IMR-90 (cell line): ENCODE data around the gene TEX22. TPM values are rescaled to one million over a fixed set of nuclear protein-coding genes. Genes with fewer than 3 reads are reported as not detected.
A peak's percentile ranks its signal among the peaks of the same experiment; 100 is the strongest.

Source experiments
- ATAC-seq: fragments of 200-7000 bp; cut with Tn5 transposase; 2 replicates; pipeline ENCODE4 v1.9.1; 2020; ENCODE audit warnings: low read depth, mild to moderate bottlenecking, moderate library complexity
- BruUV-seq: library from RNA; stranded (reverse); fragments of 400-500 nt; replicated peaks from 2 replicates; lab custom pipeline; 2021; lab: Mats Ljungman, UMichigan
- CTCF ChIA-PET: fragments of 300-600 bp; formaldehyde crosslinking; extraction: SDS; loops from one replicate; lab custom pipeline; 2021; ENCODE audit warnings: antibody characterized with exemption; lab: Yijun Ruan, JAX
- POLR2A ChIA-PET: fragments of 300-600 bp; sonication (Branson Sonifier 250); formaldehyde crosslinking; loops from one replicate; lab custom pipeline; 2022; ENCODE audit warnings: antibody characterized with exemption; ENCODE audit not compliant: unreplicated experiment; lab: Charles Lee
- DNase-seq: peaks from one replicate; pipeline ENCODE4 v3.0.0; 2013
- H2AFZ ChIP-seq: replicated peaks from 2 replicates; pipeline ENCODE3; 2013; ENCODE audit warnings: low read length, mild to moderate bottlenecking; ENCODE audit not compliant: poor library complexity
- H2AK5ac ChIP-seq: 2 replicates; pipeline ENCODE4 v1.6.1; 2013; ENCODE audit warnings: low read depth, low read length, inconsistent platforms
- H2AK9ac ChIP-seq: replicated peaks from 2 replicates; pipeline ENCODE3; 2013; ENCODE audit warnings: mild to moderate bottlenecking, low read depth, low read length, moderate library complexity; ENCODE audit not compliant: poor library complexity
- H2BK120ac ChIP-seq: 2 replicates; pipeline ENCODE4 v1.6.1; 2013; ENCODE audit warnings: low read depth, low read length, inconsistent platforms
- H2BK15ac ChIP-seq: 3 replicates; pipeline ENCODE4 v1.6.1; 2013; ENCODE audit warnings: low read depth, low read length, inconsistent platforms
- H2BK20ac ChIP-seq: 2 replicates; pipeline ENCODE4 v1.6.1; 2013; ENCODE audit warnings: low read depth, mild to moderate bottlenecking, inconsistent platforms, low read length, moderate library complexity
- H2BK5ac ChIP-seq: 2 replicates; pipeline ENCODE4 v1.6.1; 2013; ENCODE audit warnings: mild to moderate bottlenecking, low read depth, low read length, inconsistent platforms; ENCODE audit not compliant: poor library complexity, severe bottlenecking
- H3K14ac ChIP-seq: replicated peaks from 2 replicates; pipeline ENCODE4 v1.6.1; 2013; ENCODE audit warnings: low read depth, low read length, inconsistent platforms
- H3K18ac ChIP-seq: 2 replicates; pipeline ENCODE4 v1.6.1; 2013; ENCODE audit warnings: low read depth, low read length, control low read depth
- H3K23ac ChIP-seq: 2 replicates; pipeline ENCODE4 v1.6.1; 2013; ENCODE audit warnings: low read depth, low read length, inconsistent platforms
- H3K27ac ChIP-seq: 2 replicates; pipeline ENCODE4 v1.5.1; 2013; ENCODE audit warnings: mild to moderate bottlenecking, control low read depth, low read length; ENCODE audit not compliant: insufficient read depth
- H3K27me3 ChIP-seq: 2 replicates; pipeline ENCODE4 v1.6.1; 2013; ENCODE audit warnings: low read length; ENCODE audit not compliant: control insufficient read depth, insufficient read depth
- H3K36me3 ChIP-seq: 2 replicates; pipeline ENCODE4 v1.6.1; 2013; ENCODE audit warnings: low read length, mixed read lengths; ENCODE audit not compliant: control insufficient read depth, insufficient read depth
- H3K4ac ChIP-seq: 2 replicates; pipeline ENCODE4 v1.6.1; 2013; ENCODE audit warnings: low read depth, low read length, inconsistent platforms
- H3K4me1 ChIP-seq: 2 replicates; pipeline ENCODE4 v1.6.1; 2013; ENCODE audit warnings: low read length, mixed read lengths; ENCODE audit not compliant: control insufficient read depth, insufficient read depth
- H3K4me2 ChIP-seq: 2 replicates; pipeline ENCODE4 v1.6.1; 2013; ENCODE audit warnings: low read depth, mild to moderate bottlenecking, control low read depth, low read length, moderate library complexity
- H3K4me3 ChIP-seq: 2 replicates; pipeline ENCODE4 v1.5.1; 2013; ENCODE audit warnings: low read depth, mild to moderate bottlenecking, control low read depth, low read length, moderate library complexity; ENCODE audit not compliant: insufficient read depth
- H3K56ac ChIP-seq: 2 replicates; pipeline ENCODE4 v1.6.1; 2013; ENCODE audit warnings: low read length, inconsistent platforms; ENCODE audit not compliant: insufficient read depth; ENCODE audit errors: extremely low read depth
- H3K79me1 ChIP-seq, 2 experiments: 2 replicates each; pipeline ENCODE4 v1.6.1; 2013; ENCODE audit warnings: low read length in 2 of 2, inconsistent platforms in 1 of 2, low read depth in 1 of 2
- H3K9ac ChIP-seq: 2 replicates; pipeline ENCODE4 v1.6.1; 2013; ENCODE audit warnings: low read depth, low read length, control low read depth
- H3K9me1 ChIP-seq: 2 replicates; pipeline ENCODE4 v1.6.1; 2013; ENCODE audit warnings: low read length, inconsistent platforms; ENCODE audit not compliant: insufficient read depth
- H3K9me3 ChIP-seq: 2 replicates; pipeline ENCODE4 v1.6.1; 2013; ENCODE audit warnings: low read length; ENCODE audit not compliant: control insufficient read depth, insufficient read depth
- H4K20me1 ChIP-seq: 2 replicates; pipeline ENCODE4 v1.6.1; 2013; ENCODE audit warnings: low read length, inconsistent platforms; ENCODE audit not compliant: insufficient read depth
- H4K5ac ChIP-seq: 2 replicates; pipeline ENCODE4 v1.6.1; 2013; ENCODE audit warnings: mild to moderate bottlenecking, low read depth, low read length, control low read depth
- H4K8ac ChIP-seq, 2 experiments: 2 replicates each; pipeline ENCODE4 v1.6.1; 2013; ENCODE audit warnings: low read depth in 2 of 2, low read length in 2 of 2, control low read depth in 1 of 2, inconsistent platforms in 1 of 2
- H4K91ac ChIP-seq: 2 replicates; pipeline ENCODE4 v1.6.1; 2013; ENCODE audit warnings: low read depth, low read length, inconsistent platforms; ENCODE audit not compliant: insufficient read depth
- BHLHE40 ChIP-seq: fragments of 150-350 bp; IDR thresholded peaks from 2 replicates; pipeline ENCODE4 v1.6.1; 2016; ENCODE audit warnings: mild to moderate bottlenecking, low read depth, low read length
- CEBPB ChIP-seq: IDR thresholded peaks from 2 replicates; pipeline ENCODE4 v1.6.1; 2012; ENCODE audit warnings: low read depth, low read length, improper control_type of control experiment
- MAZ ChIP-seq: IDR thresholded peaks from 2 replicates; pipeline ENCODE4 v1.6.1; 2012; ENCODE audit warnings: low read depth, mild to moderate bottlenecking, low read length, improper control_type of control experiment, moderate library complexity, borderline replicate concordance
- RFX5 ChIP-seq: IDR thresholded peaks from 2 replicates; pipeline ENCODE4 v1.8.0; 2012; ENCODE audit warnings: low read depth, mild to moderate bottlenecking, low read length, moderate library complexity
- WGBS, 2 experiments: methylation state at CpG; one replicate each; pipeline versions ENCODE4 v1.1.5 to v1.1.7; 2013; ENCODE audit warnings: missing lambda C conversion rate in 2 of 2; ENCODE audit not compliant: insufficient read length in 1 of 2; ENCODE audit errors: extremely low coverage in 2 of 2; 5-methylcytosine and 5-hydroxymethylcytosine counted together
- dilution Hi-C: fragments of 300-500 bp; cut with HindIII; formaldehyde crosslinking; loops from one replicate; pipeline ENCODE4 v1.14.3; 2018; ENCODE audit warnings: low sequenced_read_pairs; ENCODE audit not compliant: unreplicated experiment
- in situ Hi-C: fragments of 300-500 bp; cut with MboI; formaldehyde crosslinking; loops from 3 replicates; pipeline ENCODE4 v1.14.3; 2019; ENCODE audit warnings: low sequenced_read_pairs, inconsistent platforms, mixed read lengths
- intact Hi-C: fragments of 100-400 bp; cut with micrococcal nuclease; formaldehyde crosslinking; loops from 2 replicates; pipeline ENCODE4 v1.10.0; 2022
- polyA plus RNA-seq, 3 experiments: library from polyadenylated mRNA; depleted of rRNA; stranded (reverse); fragments of >200 nt; gene quantifications; 2 replicates each; pipeline ENCODE4 v1.2.3, GENCODE V29; 2012; ENCODE audit warnings: low replicate concordance in 1 of 3
- total RNA-seq: library from RNA; depleted of rRNA; stranded (reverse); fragments of >200 nt; gene quantifications from 2 replicates; pipeline ENCODE4 v1.2.3, GENCODE V29; 2012
- TF ChIP-seq, protein P1 (sequence below): fragments of 150-350 bp; IDR thresholded peaks from 2 replicates; pipeline ENCODE4 v1.6.1; 2017; ENCODE audit warnings: mild to moderate bottlenecking, antibody characterized with exemption, low read length, low read depth

Gene TEX22
- total and polyA plus RNA-seq, 2 of the 4 experiments (the other 2 are of a cell fraction) = 0.10 to 0.18 TPM

DNA sequence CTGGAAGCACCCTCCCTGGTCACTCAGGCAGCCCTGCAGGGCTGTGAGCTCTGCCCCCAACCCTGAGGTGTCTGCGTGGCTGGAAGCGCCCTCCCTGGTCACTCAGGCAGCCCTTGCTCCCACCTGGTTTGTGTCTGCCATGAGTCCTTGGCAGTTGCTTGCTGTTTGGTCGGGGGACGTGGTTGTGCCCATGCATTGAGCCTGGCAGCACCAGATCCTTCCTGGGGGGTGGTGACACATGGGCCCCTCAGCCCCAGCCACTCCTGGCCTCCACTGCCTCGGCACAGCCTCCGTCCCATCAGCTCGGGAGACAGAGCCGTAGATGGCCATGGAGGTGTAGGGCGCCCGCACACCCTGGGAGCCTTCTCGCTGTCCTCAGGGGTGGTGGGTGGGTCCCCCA is 40.8 kb downstream of the TEX22 start:
- no peak for ATAC-seq
- TF ChIP-seq MAZ = no peak
- TF ChIP-seq BHLHE40 = no peak
- TF ChIP-seq, protein P1, sequence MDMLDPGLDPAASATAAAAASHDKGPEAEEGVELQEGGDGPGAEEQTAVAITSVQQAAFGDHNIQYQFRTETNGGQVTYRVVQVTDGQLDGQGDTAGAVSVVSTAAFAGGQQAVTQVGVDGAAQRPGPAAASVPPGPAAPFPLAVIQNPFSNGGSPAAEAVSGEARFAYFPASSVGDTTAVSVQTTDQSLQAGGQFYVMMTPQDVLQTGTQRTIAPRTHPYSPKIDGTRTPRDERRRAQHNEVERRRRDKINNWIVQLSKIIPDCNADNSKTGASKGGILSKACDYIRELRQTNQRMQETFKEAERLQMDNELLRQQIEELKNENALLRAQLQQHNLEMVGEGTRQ = no peak
- TF ChIP-seq CEBPB = no peak
- TF ChIP-seq RFX5 = no peak
- Histone ChIP-seq H2AFZ (no peak overlapping the region), H3K27ac (no peak overlapping the region), H3K9me3 (no peaks in the 10 kb centered on the region), H3K4ac (no peak overlapping the region), H3K23ac (no peak overlapping the region), H3K79me1 (peaks cover 15 to 68% of the 10 kb centered on the region in 2 experiments), H4K5ac (no peak overlapping the region), H2BK5ac (no peak overlapping the region), H3K18ac (no peak overlapping the region), H4K8ac (no peak overlapping the region), H3K56ac (no peak overlapping the region), H3K4me2 (no peak overlapping the region), H4K91ac (no peak overlapping the region), H3K9me1 (no peaks in the 10 kb centered on the region), H2AK5ac (no peak overlapping the region), H3K36me3 (peaks cover 17% of the 10 kb centered on the region), H3K4me1 (no peaks in the 10 kb centered on the region), H2BK20ac (no peak overlapping the region), H3K27me3 (no peaks in the 10 kb centered on the region), H2BK15ac (no peak overlapping the region), H3K4me3 (no peak overlapping the region), H2BK120ac (no peak overlapping the region), H3K14ac (no peak overlapping the region), H4K20me1 (peaks cover 69% of the 10 kb centered on the region), H2AK9ac (peak overlapping the region; percentile 10), H3K9ac (no peak overlapping the region)
- BruUV-seq = no TSS peak
- in situ Hi-C loops (no loop called here), dilution Hi-C loops (no loop called here), intact Hi-C loops (no loop called here)
- WGBS, 2 experiments = 88% methylated on average over 2 of the region's 11 CpGs; no CpG with 5 or more reads in 1 of the 2 experiments
- ChIA-PET POLR2A (no interaction called here), CTCF (no interaction called here)
- DNase-seq = no peak
